ENCODE results near the gene PCK2. TPM values are rescaled to one million over a fixed set of nuclear protein-coding genes. Genes with fewer than 3 reads are reported as not detected.

The PCK2 gene
- total RNA-seq, 2 experiments from 2014 or later = 90.3 to 93.1 TPM

DNA sequence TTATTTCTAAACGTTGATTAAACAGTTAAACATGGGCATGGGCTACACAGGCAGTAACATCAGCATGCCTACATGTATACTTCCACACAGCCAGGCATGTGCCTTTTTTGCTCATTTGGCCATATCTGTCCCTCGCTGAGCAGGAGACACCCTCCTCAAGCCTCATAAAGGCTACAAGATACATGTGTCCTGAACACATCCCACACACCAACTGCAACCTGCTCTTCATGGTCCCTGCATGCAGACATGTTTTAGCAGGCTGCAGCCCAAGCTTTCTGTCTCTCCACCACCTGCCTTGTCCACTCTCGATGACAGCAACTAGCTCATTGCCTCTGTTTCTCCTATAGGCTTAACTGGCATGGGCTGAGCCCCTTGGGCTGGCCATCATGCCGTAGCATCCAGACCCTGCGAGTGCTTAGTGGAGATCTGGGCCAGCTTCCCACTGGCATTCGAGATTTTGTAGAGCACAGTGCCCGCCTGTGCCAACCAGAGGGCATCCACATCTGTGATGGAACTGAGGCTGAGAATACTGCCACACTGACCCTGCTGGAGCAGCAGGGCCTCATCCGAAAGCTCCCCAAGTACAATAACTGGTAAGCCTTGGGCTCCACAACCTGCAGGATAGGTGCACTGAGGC, 2.6 kb downstream of the PCK2 start:
- CTCF ChIA-PET = interaction anchor here (7.0 to 11.2 kb wide), 3 partner anchors 9 to 37 kb away, joined by 99 to 345 read pairs (median 218); no protein-coding TSS in a partner anchor
- TF ChIP-seq, protein P1, sequence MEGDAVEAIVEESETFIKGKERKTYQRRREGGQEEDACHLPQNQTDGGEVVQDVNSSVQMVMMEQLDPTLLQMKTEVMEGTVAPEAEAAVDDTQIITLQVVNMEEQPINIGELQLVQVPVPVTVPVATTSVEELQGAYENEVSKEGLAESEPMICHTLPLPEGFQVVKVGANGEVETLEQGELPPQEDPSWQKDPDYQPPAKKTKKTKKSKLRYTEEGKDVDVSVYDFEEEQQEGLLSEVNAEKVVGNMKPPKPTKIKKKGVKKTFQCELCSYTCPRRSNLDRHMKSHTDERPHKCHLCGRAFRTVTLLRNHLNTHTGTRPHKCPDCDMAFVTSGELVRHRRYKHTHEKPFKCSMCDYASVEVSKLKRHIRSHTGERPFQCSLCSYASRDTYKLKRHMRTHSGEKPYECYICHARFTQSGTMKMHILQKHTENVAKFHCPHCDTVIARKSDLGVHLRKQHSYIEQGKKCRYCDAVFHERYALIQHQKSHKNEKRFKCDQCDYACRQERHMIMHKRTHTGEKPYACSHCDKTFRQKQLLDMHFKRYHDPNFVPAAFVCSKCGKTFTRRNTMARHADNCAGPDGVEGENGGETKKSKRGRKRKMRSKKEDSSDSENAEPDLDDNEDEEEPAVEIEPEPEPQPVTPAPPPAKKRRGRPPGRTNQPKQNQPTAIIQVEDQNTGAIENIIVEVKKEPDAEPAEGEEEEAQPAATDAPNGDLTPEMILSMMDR (IDR thresholded peaks at IDR 0.05) = no peak
- Mint-ChIP-seq H3K4me1 (ENCODE audit: low read depth) (peaks cover 20% of the 10 kb centered on the region), H3K4me3 (peak overlapping the region; percentile 52), H3K27ac (peak overlapping the region; percentile 47), H3K27me3 (no peaks in the 10 kb centered on the region), H3K9me3 (no peaks in the 10 kb centered on the region), H3K36me3 (ENCODE audit: low read depth) (peaks cover 50% of the 10 kb centered on the region)
- no peak for DNase-seq
- POLR2A ChIA-PET = interaction anchor here (1.7 to 9.0 kb wide), 4 partner anchors 10 to 68 kb away, joined by 9 to 80 read pairs (median 50); partner anchors contain the start of genes DCAF11 and NRL
- intact Hi-C loops (cut with micrococcal nuclease) = no loop called here
- ATAC-seq = no peak

GRCh38 chr14:24098229-24098926, 4.3 kb downstream of the PCK2 start:
- DNase-seq (no peak), ATAC-seq (no peak)
- TF ChIP-seq, protein P1 (IDR thresholded peaks at IDR 0.05) = no peak
- ChIA-PET CTCF (interaction anchor here (1.0 to 11.2 kb wide), 4 partner anchors 8 to 62 kb away, joined by 3 to 345 read pairs (median 112); no protein-coding TSS in a partner anchor), POLR2A (interaction anchor here (8.3 kb wide), 1 partner anchor 8 kb away, joined by 80 read pairs; no protein-coding TSS in a partner anchor)
- no peaks in the 10 kb centered on the region for H3K9me3 Mint-ChIP-seq
- no peak overlapping the region for H3K27ac Mint-ChIP-seq
- H3K27me3 Mint-ChIP-seq = no peaks in the 10 kb centered on the region
- peaks cover 62% of the 10 kb centered on the region for H3K36me3 Mint-ChIP-seq (ENCODE audit: low read depth)
- peaks cover 15% of the 10 kb centered on the region for H3K4me1 Mint-ChIP-seq (ENCODE audit: low read depth)
- intact Hi-C loops (cut with micrococcal nuclease) = no loop called here
- no peak overlapping the region for H3K4me3 Mint-ChIP-seq

DNA sequence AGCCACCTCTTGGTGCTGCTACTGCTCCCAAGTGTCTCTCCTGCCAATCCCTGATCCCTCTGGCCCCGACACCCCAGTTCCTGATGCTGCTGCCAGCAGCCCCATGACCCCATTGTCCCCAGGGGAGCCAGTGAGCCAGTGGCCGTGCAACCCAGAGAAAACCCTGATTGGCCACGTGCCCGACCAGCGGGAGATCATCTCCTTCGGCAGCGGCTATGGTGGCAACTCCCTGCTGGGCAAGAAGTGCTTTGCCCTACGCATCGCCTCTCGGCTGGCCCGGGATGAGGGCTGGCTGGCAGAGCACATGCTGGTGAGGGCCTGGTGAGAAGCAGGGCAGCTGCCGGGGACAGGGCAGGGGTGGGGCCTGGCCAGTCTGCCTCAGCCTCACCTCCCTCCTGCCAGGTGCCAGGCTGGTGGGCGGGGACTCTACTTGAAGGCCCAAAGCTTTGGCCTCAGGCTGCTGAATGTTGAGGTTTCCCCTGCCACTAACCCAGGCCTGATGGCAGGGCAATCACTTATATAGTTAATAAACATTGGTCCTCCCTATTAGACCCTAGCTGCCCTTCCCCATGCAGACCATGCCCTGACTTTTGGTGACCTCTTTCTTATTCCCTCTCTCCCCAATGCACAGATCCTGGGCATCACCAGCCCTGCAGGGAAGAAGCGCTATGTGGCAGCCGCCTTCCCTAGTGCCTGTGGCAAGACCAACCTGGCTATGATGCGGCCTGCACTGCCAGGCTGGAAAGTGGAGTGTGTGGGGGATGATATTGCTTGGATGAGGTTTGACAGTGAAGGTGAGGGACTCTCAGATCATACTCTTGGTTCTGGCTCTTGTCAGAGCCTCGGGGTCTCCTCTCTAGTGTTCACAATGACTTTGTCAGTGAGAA, 5.1 kb downstream of the PCK2 start:
- ChIA-PET CTCF (interaction anchor here (1.8 to 10.4 kb wide), 2 partner anchors 7 to 8 kb away, joined by 6 to 218 read pairs; no protein-coding TSS in a partner anchor), POLR2A (interaction anchor here (8.3 kb wide), 1 partner anchor 7 kb away, joined by 80 read pairs; no protein-coding TSS in a partner anchor)
- no peak for ATAC-seq
- Mint-ChIP-seq H3K4me3 (no peak overlapping the region), H3K36me3 (ENCODE audit: low read depth) (peaks cover 70% of the 10 kb centered on the region), H3K9me3 (no peaks in the 10 kb centered on the region), H3K4me1 (ENCODE audit: low read depth) (peaks cover 12% of the 10 kb centered on the region), H3K27me3 (no peaks in the 10 kb centered on the region), H3K27ac (no peak overlapping the region)
- TF ChIP-seq, protein P1 (IDR thresholded peaks at IDR 0.05) = no peak
- intact Hi-C loops (cut with micrococcal nuclease) = no loop called here
- DNase-seq = no peak

GRCh38 chr14:24100197-24100981, 6.3 kb downstream of the PCK2 start:
- intact Hi-C loops (cut with micrococcal nuclease) = no loop called here
- TF ChIP-seq, protein P1 (IDR thresholded peaks at IDR 0.05) = no peak
- Mint-ChIP-seq H3K27me3 (no peaks in the 10 kb centered on the region), H3K9me3 (no peaks in the 10 kb centered on the region), H3K4me1 (ENCODE audit: low read depth) (peaks cover 12% of the 10 kb centered on the region), H3K4me3 (no peak overlapping the region), H3K36me3 (ENCODE audit: low read depth) (peaks cover 72% of the 10 kb centered on the region), H3K27ac (no peak overlapping the region)
- CTCF ChIA-PET = interaction anchor here (0.7 to 10.8 kb wide), 4 partner anchors 6 to 43 kb away, joined by 4 to 218 read pairs (median 6); partner anchors contain the start of gene PCK2
- POLR2A ChIA-PET = interaction anchor here (0.6 to 1.1 kb wide), 3 partner anchors 13 to 20 kb away, joined by 4 read pairs; no protein-coding TSS in a partner anchor
- DNase-seq (no peak), ATAC-seq (no peak)

Data from activated CD8-positive, alpha-beta T cell treated with anti-CD3 and anti-CD28 coated beads for 36 hours (primary cell).